GM21515 (cell line): ENCODE data around the gene LAMB4.

Experiments used
- ATAC-seq: cut with Tn5 transposase; IDR thresholded peaks from one replicate; pipeline ENCODE4 v1.9.1; 2021; ENCODE audit not compliant: unreplicated experiment

The LAMB4 gene

GRCh38 chr7:107973861-107974260 lies 156.3 kb downstream of the LAMB4 start:
- no peak for ATAC-seq
